ENCODE results near the gene EPHB4.

Gene EPHB4

GRCh38 chr7:100854146-100854895 is 27.0 kb upstream of the EPHB4 start:
- no peak for DNase-seq

- peak; percentile 96 for DNase-seq
These were observed 24.9 kb upstream of the EPHB4 start, which contains the start of gene SLC12A9 for GRCh38 chr7:100852048-100852872. TSS of gene SLC12A9 (plus strand) at chr7:100852713. CDS start at chr7:100854198, 1,485 bp downstream.

- DNase-seq, result no peak
These were observed 20.0 kb upstream of the EPHB4 start for GRCh38 chr7:100847360-100847759.

- no peak for DNase-seq
These were observed 13.3 kb upstream of the EPHB4 start for GRCh38 chr7:100840470-100841100.

DNA sequence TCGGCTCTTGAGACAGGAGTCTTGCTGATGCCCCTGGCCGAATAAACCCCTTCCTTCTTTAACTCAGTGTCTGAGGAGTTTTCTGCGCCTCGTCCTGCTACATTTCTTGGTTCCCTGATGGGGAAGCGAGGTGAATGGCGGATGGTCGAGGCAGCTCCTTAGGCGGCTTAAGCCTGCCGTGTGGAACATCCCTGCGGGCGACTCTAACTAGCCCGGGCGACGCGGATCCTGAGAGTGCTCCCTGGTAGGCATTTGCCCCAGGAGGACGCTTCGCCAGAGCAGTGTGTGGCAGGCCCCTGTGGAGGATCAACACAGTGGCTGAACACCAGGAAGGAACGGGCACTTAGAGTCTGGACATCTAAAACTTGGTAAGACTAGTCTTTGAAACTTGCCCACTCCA is 12.0 kb upstream of the EPHB4 start:
- no peak for DNase-seq

DNA sequence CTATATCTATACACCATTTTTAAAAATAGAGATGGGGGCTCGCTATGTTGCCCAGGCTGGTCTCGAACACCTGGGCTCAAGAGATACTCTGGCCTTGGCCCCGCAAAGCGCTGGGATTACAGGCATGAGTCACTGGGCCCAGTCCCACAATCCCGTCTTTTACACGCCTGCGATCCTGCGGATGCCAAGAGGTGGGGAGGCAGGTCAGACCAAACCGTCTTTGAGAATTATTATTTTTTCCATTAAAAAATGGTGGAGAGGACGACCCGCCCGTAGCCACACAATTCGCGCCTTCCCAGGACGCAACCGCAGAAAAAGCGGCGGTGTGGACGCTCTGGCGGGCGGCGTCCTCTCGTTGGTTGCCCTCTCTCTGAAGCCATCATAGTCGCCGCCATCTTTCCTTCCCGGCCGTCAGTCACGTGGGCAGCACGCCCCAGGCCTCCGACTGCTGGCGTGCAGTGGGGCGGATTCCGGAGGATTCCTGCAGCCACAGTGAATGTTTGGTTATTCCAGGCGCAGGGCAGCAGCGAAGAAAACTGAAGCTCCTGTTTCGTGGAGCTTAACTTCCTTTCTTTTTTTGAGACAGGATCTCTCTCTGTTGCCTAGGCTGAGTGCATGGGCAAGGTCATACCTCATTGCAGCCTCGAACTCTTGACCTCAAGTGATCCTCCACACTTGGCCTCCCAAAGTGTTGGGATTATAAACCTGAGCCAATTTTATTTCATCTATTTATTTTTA is 9.9 kb upstream of the EPHB4 start:
- DNase-seq, result peak; percentile 98

- no peak for DNase-seq
These were observed 9.4 kb upstream of the EPHB4 start for GRCh38 chr7:100836812-100837098.

DNA sequence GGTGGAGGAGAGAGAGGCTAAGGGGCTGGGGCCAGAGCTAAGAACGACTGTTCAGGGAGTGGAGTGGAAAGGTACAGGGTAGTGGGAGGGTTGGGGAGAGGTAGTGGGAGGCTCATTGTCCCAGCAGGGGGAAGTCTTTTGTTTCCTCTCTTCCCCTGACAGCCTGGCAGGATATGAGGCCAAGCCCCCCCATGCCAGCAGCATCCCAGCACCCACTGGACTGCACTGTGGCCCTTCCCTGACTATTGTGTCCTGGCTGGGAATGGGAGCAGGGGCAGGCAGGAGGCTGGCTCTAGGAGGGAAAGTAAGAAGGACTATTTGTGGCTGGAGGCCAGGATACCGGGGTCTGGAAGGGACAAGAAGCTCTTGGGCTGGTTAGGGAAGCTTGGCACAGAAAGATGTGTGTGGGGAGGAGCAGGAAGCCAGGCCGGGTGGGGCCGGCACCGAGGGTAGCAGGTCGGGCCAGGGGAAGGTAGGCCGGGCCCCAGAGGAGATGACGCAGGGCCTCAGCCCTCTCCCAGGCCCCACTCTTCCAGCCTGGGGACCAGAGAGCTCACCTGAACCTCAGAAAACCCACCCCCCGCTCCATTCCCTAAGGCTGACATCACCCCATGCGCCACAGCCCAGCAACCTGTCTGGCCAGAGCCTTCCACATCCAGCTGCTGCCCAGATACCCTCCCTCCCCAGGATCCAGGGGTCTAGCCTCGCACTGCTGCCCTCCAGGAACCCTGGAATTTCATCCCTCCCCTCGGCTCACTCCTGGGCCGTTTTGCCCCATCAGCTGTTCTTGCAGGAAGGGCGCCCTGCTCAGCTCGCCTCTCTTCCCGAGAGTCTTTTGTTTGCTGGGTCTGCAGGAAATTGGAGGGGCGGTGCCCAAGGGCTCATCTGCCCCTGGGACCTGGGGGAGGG is 8.8 kb upstream of the EPHB4 start:
- DNase-seq, result peak; percentile 94

- DNase-seq, result no peak
These were observed 4.9 kb upstream of the EPHB4 start for GRCh38 chr7:100832281-100832633.

- DNase-seq, result no peak
These were observed 3.1 kb upstream of the EPHB4 start for GRCh38 chr7:100830396-100830795.

- DNase-seq, result no peak
These were observed 1.9 kb upstream of the EPHB4 start for GRCh38 chr7:100829150-100829716.

- DNase-seq, result peak; percentile 38
These were observed 601 bp downstream of the EPHB4 start for GRCh38 chr7:100826514-100827329.

DNA sequence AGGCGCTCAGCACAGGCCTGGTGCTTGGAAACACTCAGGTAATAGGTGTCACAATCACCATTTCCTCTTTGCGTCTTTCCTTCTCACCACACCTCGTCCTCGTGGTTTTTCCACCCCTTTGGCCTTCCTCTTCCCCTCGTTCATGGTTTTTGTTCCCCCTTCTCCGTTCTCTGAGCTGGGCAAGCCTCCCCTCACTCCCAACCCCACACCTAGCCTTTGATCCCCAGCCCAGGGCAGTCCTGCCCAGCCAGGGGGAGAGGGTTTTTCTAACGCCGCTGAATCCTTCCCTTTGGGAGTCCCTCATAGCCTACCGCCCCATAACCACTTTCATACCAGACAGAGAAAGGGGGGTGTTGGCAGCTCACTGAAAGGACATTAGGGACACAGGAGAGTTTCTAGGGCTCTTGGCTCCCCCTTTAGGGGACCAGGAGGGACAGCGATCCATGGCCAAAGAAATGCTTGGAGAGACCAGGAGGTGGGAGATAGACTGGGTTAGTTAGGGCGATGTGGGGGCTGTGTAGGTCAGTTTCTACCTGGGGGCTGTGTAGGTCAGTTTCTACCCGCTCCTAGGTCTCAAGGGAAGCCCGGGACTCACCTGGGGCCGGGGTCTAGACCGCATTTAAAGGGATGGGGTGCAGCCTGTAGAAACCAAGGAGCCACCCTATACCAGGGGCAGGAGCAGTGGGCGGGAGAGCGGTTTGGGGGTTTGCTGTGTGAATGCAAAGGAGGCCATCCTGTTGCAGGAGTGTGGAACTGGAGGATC is 1.4 kb downstream of the EPHB4 start:
- DNase-seq, result peak; percentile 44

GRCh38 chr7:100825215-100825671 is 2.1 kb downstream of the EPHB4 start:
- DNase-seq, result peak; percentile 79

- DNase-seq, result peak; percentile 53
These were observed 2.7 kb downstream of the EPHB4 start for GRCh38 chr7:100824499-100825214.

DNA sequence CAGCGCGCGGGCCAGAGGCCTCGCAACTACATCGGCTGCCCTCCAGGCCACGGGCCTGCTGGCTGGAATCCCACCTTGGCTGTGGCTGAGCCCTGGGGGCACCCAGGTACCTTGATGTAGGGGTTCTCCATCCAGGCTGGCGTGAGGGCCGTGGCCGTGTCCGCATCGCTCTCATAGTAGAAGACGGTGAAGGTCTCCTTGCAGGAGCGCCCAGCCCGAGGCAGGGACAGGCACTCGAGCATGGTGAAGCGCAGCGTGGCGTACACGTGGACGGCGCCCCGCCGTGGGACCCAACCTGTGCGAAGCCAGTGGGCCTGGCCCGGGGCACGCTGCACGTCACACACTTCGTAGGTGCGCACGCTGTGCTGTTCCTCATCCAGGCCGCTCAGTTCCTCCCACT is 3.8 kb downstream of the EPHB4 start:
- DNase-seq, result no peak

- DNase-seq, result no peak
These were observed 4.2 kb downstream of the EPHB4 start for GRCh38 chr7:100823140-100823525.

GRCh38 chr7:100822236-100823139 is 4.8 kb downstream of the EPHB4 start:
- no peak for DNase-seq
